GM12873 (cell line): ENCODE data around the gene RUFY1.

Experiments used
- TF ChIP-seq, protein P1 (sequence below): IDR thresholded peaks from 2 replicates; pipeline ENCODE4 v1.5.1; 2012; ENCODE audit warnings: low read depth, mild to moderate bottlenecking, moderate library complexity, low read length, control low read depth; ENCODE audit not compliant: insufficient read depth; ENCODE audit errors: missing control alignments

Gene RUFY1

DNA sequence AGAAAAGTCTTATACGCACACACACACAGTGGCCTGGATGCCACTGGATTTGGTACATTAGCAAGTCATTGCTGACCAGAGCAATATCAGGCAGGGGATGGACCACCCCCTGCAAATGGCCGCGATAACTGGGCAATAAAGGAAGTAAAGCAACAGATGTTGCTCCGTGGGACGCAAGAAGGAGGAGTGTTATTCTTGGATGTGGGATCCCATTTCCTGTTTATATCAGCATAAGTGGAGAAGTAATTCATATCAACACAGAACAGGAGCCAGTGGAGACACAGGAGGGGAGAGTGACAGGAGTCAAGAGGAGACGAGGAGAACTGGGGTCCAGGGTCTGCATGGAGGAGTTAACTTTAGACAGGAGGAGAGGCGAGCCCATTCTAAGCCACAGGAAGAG is 18.4 kb downstream of the RUFY1 start:
- TF ChIP-seq, protein P1, sequence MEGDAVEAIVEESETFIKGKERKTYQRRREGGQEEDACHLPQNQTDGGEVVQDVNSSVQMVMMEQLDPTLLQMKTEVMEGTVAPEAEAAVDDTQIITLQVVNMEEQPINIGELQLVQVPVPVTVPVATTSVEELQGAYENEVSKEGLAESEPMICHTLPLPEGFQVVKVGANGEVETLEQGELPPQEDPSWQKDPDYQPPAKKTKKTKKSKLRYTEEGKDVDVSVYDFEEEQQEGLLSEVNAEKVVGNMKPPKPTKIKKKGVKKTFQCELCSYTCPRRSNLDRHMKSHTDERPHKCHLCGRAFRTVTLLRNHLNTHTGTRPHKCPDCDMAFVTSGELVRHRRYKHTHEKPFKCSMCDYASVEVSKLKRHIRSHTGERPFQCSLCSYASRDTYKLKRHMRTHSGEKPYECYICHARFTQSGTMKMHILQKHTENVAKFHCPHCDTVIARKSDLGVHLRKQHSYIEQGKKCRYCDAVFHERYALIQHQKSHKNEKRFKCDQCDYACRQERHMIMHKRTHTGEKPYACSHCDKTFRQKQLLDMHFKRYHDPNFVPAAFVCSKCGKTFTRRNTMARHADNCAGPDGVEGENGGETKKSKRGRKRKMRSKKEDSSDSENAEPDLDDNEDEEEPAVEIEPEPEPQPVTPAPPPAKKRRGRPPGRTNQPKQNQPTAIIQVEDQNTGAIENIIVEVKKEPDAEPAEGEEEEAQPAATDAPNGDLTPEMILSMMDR, result no peak

DNA sequence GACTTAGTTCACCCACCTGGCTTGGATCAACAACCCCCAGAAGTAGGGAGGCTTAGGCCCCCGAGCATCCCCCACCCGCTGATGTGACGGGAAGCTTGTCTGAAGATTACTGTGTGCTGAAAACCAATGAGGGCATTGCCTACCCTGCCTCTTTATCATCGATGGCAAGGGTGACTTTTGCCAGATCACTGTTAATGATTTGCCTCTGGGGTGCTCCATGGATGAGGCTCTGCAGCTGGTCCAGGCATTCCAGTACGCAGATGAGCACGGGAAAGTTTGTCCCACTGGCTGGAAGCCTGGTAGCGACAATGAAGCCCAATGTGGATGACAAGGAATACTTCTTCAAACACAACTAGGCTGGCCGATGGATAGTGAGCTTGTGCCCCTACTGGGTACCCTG is 22.0 kb downstream of the RUFY1 start:
- TF ChIP-seq, protein P1, result no peak

DNA sequence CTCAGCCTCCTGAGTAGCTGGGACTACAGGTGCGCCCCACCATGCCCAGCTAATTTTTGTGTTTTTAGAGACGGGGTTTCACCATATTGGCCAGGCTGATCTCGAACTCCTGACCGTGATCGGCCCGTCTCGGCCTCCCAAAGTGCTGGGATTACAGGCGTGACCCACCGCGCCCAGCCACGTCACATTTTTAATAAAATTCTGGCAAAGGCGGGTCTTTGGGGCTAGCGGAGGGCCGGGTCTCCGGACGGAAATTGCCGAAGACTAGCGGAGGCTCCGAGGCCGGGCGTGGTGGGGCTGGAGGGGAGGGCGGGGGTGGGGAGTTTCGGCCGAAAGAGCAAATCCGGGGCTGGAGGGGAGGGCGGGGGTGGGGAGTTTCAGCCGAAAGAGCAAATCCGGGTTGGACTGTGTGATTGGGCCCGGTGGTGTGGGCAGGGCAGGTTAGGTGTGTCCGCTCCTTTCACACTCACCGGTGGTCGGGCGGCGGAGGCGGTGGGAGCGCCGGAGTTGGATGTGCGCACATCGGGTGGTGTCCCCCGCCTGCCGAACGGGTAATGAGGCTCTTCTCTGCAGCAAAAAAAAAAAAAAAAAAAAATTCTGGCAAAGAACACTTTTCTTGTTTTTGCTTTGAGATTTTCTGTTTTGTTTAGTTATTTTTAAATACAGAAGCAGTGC is 27.1 kb downstream of the RUFY1 start:
- TF ChIP-seq, protein P1, result no peak

DNA sequence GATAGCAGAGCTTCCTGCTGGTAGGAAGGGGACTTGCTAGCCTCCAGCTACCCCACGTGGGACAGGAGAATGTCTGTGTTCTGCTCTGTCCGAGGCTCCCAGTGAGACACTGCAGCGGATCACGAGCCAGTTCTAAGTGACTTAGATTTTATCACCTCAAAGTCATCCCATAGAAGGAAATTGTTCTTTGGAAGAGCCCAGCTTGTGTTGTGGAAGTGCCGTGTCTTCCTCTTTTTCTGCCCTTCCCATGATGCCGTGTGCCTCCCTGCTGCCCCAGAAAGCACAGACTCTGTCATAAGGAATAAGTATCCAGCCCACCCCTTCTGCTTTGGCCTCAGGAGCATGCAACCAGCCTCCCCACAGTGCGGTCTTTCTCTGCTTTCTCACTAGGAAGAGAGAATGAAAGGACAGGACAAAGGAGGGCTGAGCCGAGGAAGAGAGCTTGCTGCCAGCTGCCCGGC is 35.6 kb downstream of the RUFY1 start:
- TF ChIP-seq, protein P1, result no peak

DNA sequence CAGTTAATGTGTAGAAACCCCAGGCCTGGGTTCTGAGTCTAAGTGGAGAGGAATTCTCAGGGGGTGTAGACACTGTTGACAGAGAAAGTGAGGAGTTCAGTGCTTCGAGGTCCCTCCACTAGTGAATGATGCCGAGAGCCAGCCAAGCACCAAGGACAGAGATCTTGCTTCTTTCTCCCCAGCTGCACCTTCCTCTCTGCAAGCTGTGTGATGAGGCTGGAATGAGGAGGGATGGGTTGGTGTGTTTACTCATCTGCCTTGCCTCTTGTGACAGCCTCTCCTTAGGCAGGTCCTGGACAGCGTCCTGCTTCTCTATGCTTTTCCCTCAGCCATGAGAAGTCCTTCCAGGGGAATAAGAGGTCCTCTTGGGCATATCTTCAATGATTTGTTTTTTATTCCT is 37.8 kb downstream of the RUFY1 start:
- TF ChIP-seq, protein P1, result no peak

DNA sequence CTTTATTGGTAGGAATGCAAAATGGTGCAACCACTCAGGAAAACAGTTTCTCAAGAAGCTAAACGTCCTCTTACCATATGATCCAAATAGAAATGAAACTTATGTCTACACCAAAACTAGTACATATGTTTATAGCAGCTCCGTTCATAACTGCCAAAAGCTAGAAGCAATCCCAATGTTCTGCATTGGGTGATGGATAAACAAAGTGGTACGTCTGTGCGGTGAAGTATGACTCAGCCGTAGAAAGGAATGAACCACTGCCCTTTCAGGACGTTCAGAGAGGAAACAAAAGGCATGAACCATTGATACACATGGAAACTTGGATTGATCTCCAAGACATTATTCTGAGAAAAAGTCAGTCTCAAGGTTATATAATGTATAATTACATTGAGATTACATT is 45.6 kb downstream of the RUFY1 start:
- TF ChIP-seq, protein P1, result no peak

DNA sequence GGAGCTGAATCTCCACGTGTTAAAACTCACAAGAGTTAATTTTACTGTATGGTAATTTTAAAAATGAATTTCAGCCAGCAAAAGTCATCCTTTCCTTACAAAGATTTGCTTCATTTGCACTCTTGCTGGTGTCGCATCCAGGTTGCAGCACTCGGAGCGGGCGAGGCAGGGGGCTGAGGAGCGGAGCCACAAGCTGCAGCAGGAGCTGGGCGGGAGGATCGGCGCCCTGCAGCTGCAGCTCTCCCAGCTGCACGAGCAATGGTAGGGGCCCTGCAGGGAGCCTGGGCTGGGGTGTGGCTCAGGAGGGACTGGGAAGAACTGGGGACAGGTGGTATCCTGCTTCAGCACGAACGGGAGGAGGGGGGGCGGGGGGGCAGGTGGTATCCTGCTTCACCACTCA is 46.1 kb downstream of the RUFY1 start:
- TF ChIP-seq, protein P1, result no peak

DNA sequence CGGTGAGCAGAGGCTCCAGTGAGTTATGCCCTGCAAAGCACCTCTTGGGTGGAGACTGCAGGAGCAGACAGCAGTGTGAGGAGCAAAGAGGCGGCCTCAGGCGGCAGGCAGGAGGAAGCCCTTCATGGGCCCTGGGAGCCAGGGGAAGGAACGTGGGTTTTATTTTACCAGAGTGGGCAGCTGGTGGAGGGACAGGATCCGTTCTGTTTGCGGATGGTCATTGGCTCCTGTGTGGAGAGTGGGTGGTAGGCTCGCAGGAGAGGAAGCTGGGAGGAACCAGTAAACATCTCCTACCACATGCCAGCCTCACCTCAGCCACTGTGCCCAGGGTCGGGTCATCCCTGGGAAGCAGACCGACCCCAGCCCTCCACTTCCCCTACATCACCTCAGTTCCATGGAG is 48.7 kb downstream of the RUFY1 start:
- TF ChIP-seq, protein P1, result no peak
